Gastrocnemius medialis (tissue), 4 donors: ENCODE results near the gene SWI5. TPM values are rescaled to one million over a fixed set of nuclear protein-coding genes. Genes with fewer than 3 reads are reported as not detected.

Experiments
- ATAC-seq, 2 donors: fragments of 150-250 bp; one replicate each; pipeline ENCODE4 v1.9.1; 2016
- DNase-seq, 2 donors: peaks; one replicate each; pipeline ENCODE4 v3.0.0-alpha.2; 2019
- H3K27ac ChIP-seq, 4 donors: fragments of 200-600 bp; sonication (generic); 1 replicate in 1 of 4; 2 replicates in 3 of 4; pipeline ENCODE4 v1.5.1; 2016 to 2018; ENCODE audit warnings: mild to moderate bottlenecking in 2 of 4, moderate library complexity in 1 of 4
- H3K27me3 ChIP-seq, 3 donors: fragments of 200-600 bp; sonication (generic) in 2 of 3; 1 replicate in 1 of 3; 2 replicates in 2 of 3; pipeline versions ENCODE4 v1.5.1 to v1.6.0; 2016 to 2019; ENCODE audit warnings: mild to moderate bottlenecking in 1 of 3, moderate library complexity in 1 of 3
- H3K36me3 ChIP-seq, 2 donors: fragments of 200-600 bp; sonication (generic) in 1 of 2; one replicate each; pipeline ENCODE4 v1.5.1; 2017 to 2018
- H3K4me1 ChIP-seq, 2 donors: fragments of 200-600 bp; sonication (generic) in 1 of 2; one replicate each; pipeline ENCODE4 v1.5.1; 2016 to 2017; ENCODE audit warnings: mild to moderate bottlenecking in 2 of 2
- H3K4me3 ChIP-seq, 4 donors: fragments of 200-600 bp; sonication (generic) in 3 of 4; 1 replicate in 1 of 4; 2 replicates in 3 of 4; pipeline ENCODE4 v1.5.1; 2016 to 2019; ENCODE audit warnings: mild to moderate bottlenecking in 2 of 4
- H3K9me3 ChIP-seq, 3 donors: fragments of 200-600 bp; sonication (generic) in 2 of 3; 1 replicate in 1 of 3; 2 replicates in 2 of 3; pipeline ENCODE4 v1.5.1; 2016 to 2019
- CTCF ChIP-seq, 5 experiments: fragments of 450-650 bp in 3 of 5; fragments of 200-600 bp in 2 of 5; sonication (generic) in 2 of 5; IDR thresholded peaks in 4 of 5; conservative IDR thresholded peaks in 1 of 5; 1 replicate in 4 of 5; 2 replicates in 1 of 5; pipeline ENCODE4 v1.5.1; 2016 to 2019; ENCODE audit warnings: antibody characterized with exemption in 5 of 5, mild to moderate bottlenecking in 3 of 5, moderate library complexity in 3 of 5
- POLR2A ChIP-seq, 2 donors: fragments of 450-650 bp; IDR thresholded peaks; one replicate each; pipeline ENCODE4 v1.6.1; 2017; ENCODE audit warnings: antibody characterized with exemption in 2 of 2, mild to moderate bottlenecking in 2 of 2, moderate library complexity in 2 of 2
- in situ Hi-C, 4 donors: fragments of 200-750 bp; cut with MboI; loops; one replicate each; pipeline versions ENCODE4 v1.15.0 to v1.8.0; 2017; ENCODE audit warnings: low sequenced_read_pairs in 4 of 4
- intact Hi-C: fragments of 100-400 bp; cut with DNase I; formaldehyde crosslinking; loops from one replicate; pipeline ENCODE4 v1.15.1; 2023; ENCODE audit warnings: low total_unique reads
- total RNA-seq, 4 donors: library from RNA; depleted of rRNA; stranded (reverse); fragments of >200 nt; gene quantifications; one replicate each; pipeline versions ENCODE4 v1.1.0 to v1.2.3, GENCODE V29; 2016

The SWI5 gene
- total RNA-seq, 4 donors from 2014 or later, result 12.7 to 23.8 (median 13.5) TPM

- ATAC-seq, result no peak
Measured at GRCh38 chr9:128243215-128244018, 32.7 kb upstream of the SWI5 start.

GRCh38 chr9:128244091-128244836 is 31.8 kb upstream of the SWI5 start:
- Histone ChIP-seq H3K27me3 (peaks cover 0 to 5% (median 2%) of the 10 kb centered on the region in 3 donors), H3K27ac (peak overlapping the region; percentile 59 to 70 (median 68)), H3K4me3 (peak overlapping the region in 3 of 4 donors; percentile 22 to 42 (median 41)), H3K4me1 (no peaks in the 10 kb centered on the region), H3K9me3 (no peaks in the 10 kb centered on the region), H3K36me3 (no peaks in the 10 kb centered on the region)
- DNase-seq (no peak), ATAC-seq (no peak)
- TF ChIP-seq CTCF (IDR thresholded peaks at IDR 0.05 in 4 of 5, conservative IDR thresholded peaks at IDR 0.05 in 1 of 5) (no peak), POLR2A (IDR thresholded peaks at IDR 0.05) (no peak)
- in situ Hi-C loops (no loop called here), intact Hi-C loops (no loop called here)

More at GRCh38 chr9:128243215-128244018, 32.7 kb upstream of the SWI5 start:
- intact Hi-C loops (no loop called here), in situ Hi-C loops (no loop called here)
- DNase-seq, result peak in 1 of 2 donors; percentile 37
- Histone ChIP-seq H3K4me1 (no peaks in the 10 kb centered on the region), H3K36me3 (no peaks in the 10 kb centered on the region), H3K9me3 (no peaks in the 10 kb centered on the region), H3K27me3 (peaks cover 0 to 5% (median 0%) of the 10 kb centered on the region in 3 donors), H3K4me3 (no peak overlapping the region), H3K27ac (peak overlapping the region; percentile 56 to 70 (median 64))
- no peak for TF ChIP-seq POLR2A (IDR thresholded peaks at IDR 0.05)
- TF ChIP-seq CTCF (IDR thresholded peaks at IDR 0.05 in 4 of 5, conservative IDR thresholded peaks at IDR 0.05 in 1 of 5), result no peak

- Histone ChIP-seq H3K9me3 (no peaks in the 10 kb centered on the region), H3K4me3 (peak overlapping the region in 3 of 4 donors; percentile 22 to 42 (median 41)), H3K36me3 (no peaks in the 10 kb centered on the region), H3K4me1 (no peaks in the 10 kb centered on the region), H3K27me3 (peaks cover 0 to 5% (median 3%) of the 10 kb centered on the region in 3 donors), H3K27ac (peak overlapping the region; percentile 59 to 70 (median 68))
- ATAC-seq, result peak; percentile 37 to 60
- DNase-seq, result peak; percentile 64 to 81
- no peak for TF ChIP-seq CTCF (IDR thresholded peaks at IDR 0.05 in 4 of 5, conservative IDR thresholded peaks at IDR 0.05 in 1 of 5)
- peak; percentile 13 to 37 for TF ChIP-seq POLR2A (IDR thresholded peaks at IDR 0.05)
- intact Hi-C loops, result no loop called here
- in situ Hi-C loops, result no loop called here
Measured at GRCh38 chr9:128244837-128245231, 31.2 kb upstream of the SWI5 start.

- ATAC-seq (no peak), DNase-seq (no peak)
- intact Hi-C loops, result no loop called here
- Histone ChIP-seq H3K36me3 (no peaks in the 10 kb centered on the region), H3K4me1 (no peaks in the 10 kb centered on the region), H3K9me3 (no peaks in the 10 kb centered on the region), H3K4me3 (peak overlapping the region in 1 of 4 donors; percentile 42), H3K27ac (peak overlapping the region in 3 of 4 donors; percentile 21 to 43 (median 40)), H3K27me3 (peaks cover under 1 to 9% (median 5%) of the 10 kb centered on the region in 3 donors)
- no peak for TF ChIP-seq CTCF (IDR thresholded peaks at IDR 0.05 in 4 of 5, conservative IDR thresholded peaks at IDR 0.05 in 1 of 5)
- in situ Hi-C loops, result no loop called here
Measured at GRCh38 chr9:128245421-128246151, 30.5 kb upstream of the SWI5 start.
